H1 (cell line): Measurements from ENCODE around the gene GRID1. TPM values are rescaled to one million over a fixed set of nuclear protein-coding genes. Genes with fewer than 3 reads are reported as not detected.

Experiments
- CTCF ChIA-PET: fragments of 300-600 bp; sonication (Branson Sonifier 250); formaldehyde crosslinking; loops from one replicate; lab custom pipeline; 2021; ENCODE audit not compliant: partially characterized antibody; lab: Charles Lee
- POLR2A ChIA-PET: fragments of 300-600 bp; sonication (Branson Sonifier 250); formaldehyde crosslinking; loops from one replicate; lab custom pipeline; 2021; ENCODE audit warnings: inconsistent platforms; ENCODE audit not compliant: partially characterized antibody; lab: Charles Lee
- DNase-seq, 2 experiments: peaks; one replicate each; pipeline versions ENCODE4 v3.0.0 to v3.0.0-alpha.2; 2010 to 2022; ENCODE audit warnings: low spot score in 2 of 2, low read depth in 1 of 2, mixed read lengths in 1 of 2
- FAIRE-seq: peaks from 2 replicates; lab custom pipeline; 2011; peaks lifted over from hg19 to GRCh38; lab: Jason Lieb, UNC
- H2AFZ ChIP-seq: 2 replicates; pipeline ENCODE4 v1.8.1; 2012; ENCODE audit warnings: low read length, inconsistent platforms
- H2AK5ac ChIP-seq: 2 replicates; pipeline ENCODE4 v1.6.1; 2013; ENCODE audit warnings: low read depth, low read length
- H2BK120ac ChIP-seq: replicated peaks from 2 replicates; pipeline ENCODE3; 2013; ENCODE audit warnings: low read depth, low read length, inconsistent platforms
- H2BK12ac ChIP-seq: 2 replicates; pipeline ENCODE4 v1.6.1; 2013; ENCODE audit warnings: low read depth, low read length
- H2BK15ac ChIP-seq: 2 replicates; pipeline ENCODE4 v1.6.1; 2013; ENCODE audit warnings: low read length
- H2BK20ac ChIP-seq: 2 replicates; pipeline ENCODE4 v1.6.1; 2013; ENCODE audit warnings: low read length
- H2BK5ac ChIP-seq: 2 replicates; pipeline ENCODE4 v1.6.1; 2013; ENCODE audit warnings: low read depth, low read length
- H3K14ac ChIP-seq: 2 replicates; pipeline ENCODE4 v1.6.1; 2013; ENCODE audit warnings: inconsistent platforms; ENCODE audit not compliant: insufficient read length
- H3K18ac ChIP-seq: 2 replicates; pipeline ENCODE4 v1.6.1; 2013; ENCODE audit warnings: low read length; ENCODE audit errors: extremely low read depth
- H3K23ac ChIP-seq: 2 replicates; pipeline ENCODE4 v1.6.1; 2013; ENCODE audit warnings: inconsistent platforms; ENCODE audit not compliant: insufficient read length
- H3K23me2 ChIP-seq: 2 replicates; pipeline ENCODE4 v1.6.1; 2013; ENCODE audit warnings: low read depth, low read length
- H3K27ac ChIP-seq: 2 replicates; pipeline ENCODE4 v1.6.1; 2011; ENCODE audit warnings: low read depth, low read length, inconsistent platforms
- H3K27me3 ChIP-seq, 4 experiments: replicated peaks in 1 of 4; 1 replicate in 1 of 4; 2 replicates in 3 of 4; pipeline versions ENCODE4 v1.6.1 to v1.8.1; 2011 to 2013; ENCODE audit warnings: low read length in 3 of 4, mild to moderate bottlenecking in 3 of 4, inconsistent platforms in 2 of 4, mixed read lengths in 2 of 4, moderate library complexity in 1 of 4; ENCODE audit not compliant: control insufficient read depth in 3 of 4, insufficient read depth in 3 of 4; ENCODE audit errors: extremely low read depth in 1 of 4
- H3K36me3 ChIP-seq, 4 experiments: 2 replicates each; pipeline versions ENCODE4 v1.6.1 to v1.8.1; 2011 to 2013; ENCODE audit warnings: mild to moderate bottlenecking in 4 of 4, low read length in 3 of 4, moderate library complexity in 2 of 4, control low read depth in 1 of 4, inconsistent platforms in 1 of 4; ENCODE audit not compliant: insufficient read depth in 4 of 4, control insufficient read depth in 2 of 4
- H3K4ac ChIP-seq: replicated peaks from 2 replicates; pipeline ENCODE3; 2013; ENCODE audit warnings: low read length, low read depth, mixed read lengths, inconsistent platforms; ENCODE audit not compliant: insufficient read length
- H3K4me1 ChIP-seq, 4 experiments: replicated peaks in 1 of 4; 1 replicate in 1 of 4; 2 replicates in 3 of 4; pipeline versions ENCODE4 v1.6.1 to v1.8.1; 2011 to 2013; ENCODE audit warnings: low read length in 3 of 4, inconsistent platforms in 2 of 4, mixed read lengths in 1 of 4; ENCODE audit not compliant: insufficient read depth in 4 of 4, control insufficient read depth in 3 of 4
- H3K4me2 ChIP-seq, 2 experiments: 2 replicates each; pipeline versions ENCODE4 v1.6.1 to v1.8.1; 2011 to 2013; ENCODE audit warnings: low read depth in 2 of 2, low read length in 2 of 2, control low read depth in 1 of 2, inconsistent platforms in 1 of 2, mild to moderate bottlenecking in 1 of 2; ENCODE audit not compliant: insufficient read depth in 1 of 2
- H3K4me3 ChIP-seq, 4 experiments: fragments of 200-600, 300-600 bp in 1 of 4; sonication (generic), shearing (Covaris generic), sonication (Bioruptor Twin) in 1 of 4; 2 replicates each; pipeline versions ENCODE4 v1.5.1 to v1.8.1; 2011 to 2016; ENCODE audit warnings: low read length in 4 of 4, low read depth in 3 of 4, control low read depth in 2 of 4, inconsistent platforms in 2 of 4, mild to moderate bottlenecking in 2 of 4, mixed read lengths in 1 of 4, moderate library complexity in 1 of 4; ENCODE audit not compliant: insufficient read depth in 2 of 4; ENCODE audit errors: extremely low read depth in 1 of 4
- H3K56ac ChIP-seq: replicated peaks from 2 replicates; pipeline ENCODE3; 2013; ENCODE audit warnings: low read depth, mild to moderate bottlenecking, mixed read lengths, low read length, inconsistent platforms; ENCODE audit not compliant: insufficient read length
- H3K79me1 ChIP-seq: 2 replicates; pipeline ENCODE4 v1.6.1; 2013; ENCODE audit warnings: low read depth, low read length, control low read depth
- H3K79me2 ChIP-seq, 2 experiments: 2 replicates each; pipeline versions ENCODE4 v1.6.1 to v1.8.1; 2012 to 2013; ENCODE audit warnings: low read length in 2 of 2, mild to moderate bottlenecking in 2 of 2, inconsistent platforms in 1 of 2; ENCODE audit not compliant: insufficient read depth in 2 of 2, control insufficient read depth in 1 of 2
- H3K9ac ChIP-seq, 4 experiments: replicated peaks in 1 of 4; 1 replicate in 1 of 4; 2 replicates in 3 of 4; pipeline versions ENCODE4 v1.6.1 to v1.8.1; 2011 to 2013; ENCODE audit warnings: low read depth in 3 of 4, low read length in 3 of 4, control low read depth in 2 of 4, mild to moderate bottlenecking in 2 of 4, moderate library complexity in 2 of 4, inconsistent platforms in 1 of 4; ENCODE audit errors: extremely low read depth in 1 of 4
- H3K9me3 ChIP-seq, 2 experiments: 2 replicates each; pipeline versions ENCODE4 v1.6.1 to v1.8.1; 2012 to 2013; ENCODE audit warnings: mild to moderate bottlenecking in 2 of 2, moderate library complexity in 2 of 2, control low read depth in 1 of 2, inconsistent platforms in 1 of 2, low read depth in 1 of 2, low read length in 1 of 2, mixed read lengths in 1 of 2; ENCODE audit not compliant: insufficient read depth in 2 of 2
- H4K20me1 ChIP-seq, 2 experiments: replicated peaks in 1 of 2; 2 replicates each; pipeline versions ENCODE3 to v1.8.1; 2011 to 2013; ENCODE audit warnings: inconsistent platforms in 2 of 2, low read length in 2 of 2, mild to moderate bottlenecking in 1 of 2; ENCODE audit not compliant: insufficient read depth in 2 of 2, control insufficient read depth in 1 of 2
- H4K5ac ChIP-seq: 2 replicates; pipeline ENCODE4 v1.6.1; 2013; ENCODE audit warnings: low read length, low read depth, mixed read lengths, inconsistent platforms; ENCODE audit not compliant: insufficient read length
- H4K8ac ChIP-seq: 2 replicates; pipeline ENCODE4 v1.8.0; 2013; ENCODE audit warnings: mild to moderate bottlenecking, moderate library complexity, low read length, inconsistent platforms; ENCODE audit not compliant: insufficient read depth; ENCODE audit errors: extremely low read depth
- H4K91ac ChIP-seq: replicated peaks from 2 replicates; pipeline ENCODE3; 2013; ENCODE audit warnings: low read length, mixed read lengths, inconsistent platforms; ENCODE audit not compliant: insufficient read length
- WGBS, 2 experiments: shearing (Covaris generic) in 1 of 2; methylation state at CpG; one replicate each; pipeline versions ENCODE4 v1.1.6 to v1.1.7; 2013 to 2015; ENCODE audit warnings: low lambda C conversion rate in 2 of 2, mixed read lengths in 2 of 2, inconsistent platforms in 1 of 2, low coverage in 1 of 2, missing lambda C conversion rate in 1 of 2; ENCODE audit not compliant: insufficient replicate concordance in 2 of 2, insufficient coverage in 1 of 2, insufficient read length in 1 of 2; ENCODE audit errors: extremely low coverage in 1 of 2, missing lambda C conversion rate in 1 of 2; 5-methylcytosine and 5-hydroxymethylcytosine counted together
- polyA plus RNA-seq, 7 experiments: library from polyadenylated mRNA; depleted of rRNA in 3 of 7; stranded (reverse) in 5 of 7; unstranded in 2 of 7; fragments of >200 nt in 5 of 7; fragments of 200-250 nt in 2 of 7; gene quantifications; 1 replicate in 5 of 7; 2 replicates in 1 of 7; 4 replicates in 1 of 7; pipeline versions ENCODE4 v1.2.1 to v1.2.3, GENCODE V29; 2011 to 2013; ENCODE audit warnings: missing spikeins in 2 of 7, mixed read lengths in 2 of 7
- total RNA-seq: library from RNA; stranded (reverse); fragmentation: NEBNext Ultra II Directional; extraction: Animal tissue kit (Norgen Biotek cat#: 25700); gene quantifications from 2 replicates; pipeline ENCODE4 v1.2.1, GENCODE V29; 2021

GRID1 gene
- total and polyA plus RNA-seq, 2 of the 8 experiments (the other 6 are each of a cell fraction or from before 2014, with no cell fraction given) = 0.22 to 0.30 TPM

GRCh38 chr10:86258941-86259340, 107.7 kb downstream of the GRID1 start:
- H4K20me1 ChIP-seq = no peaks in the 10 kb centered on the region
- no peaks in the 10 kb centered on the region for H3K23me2 ChIP-seq
- H2BK12ac ChIP-seq = no peak overlapping the region
- ChIA-PET POLR2A (no interaction called here), CTCF (interaction anchor here (0.7 to 15.7 kb wide), 6 partner anchors 8 to 88 kb away, joined by 3 to 137 read pairs (median 6); no protein-coding TSS in a partner anchor)
- H3K79me2 ChIP-seq = no peaks in the 10 kb centered on the region
- H4K5ac ChIP-seq = no peak overlapping the region
- H4K91ac ChIP-seq = no peak overlapping the region
- H2BK5ac ChIP-seq = no peak overlapping the region
- no peak overlapping the region for H3K56ac ChIP-seq
- H3K4me1 ChIP-seq = peaks cover 0 to 12% (median 7%) of the 10 kb centered on the region in 4 experiments; a peak in 5 of 7 replicates
- H2BK20ac ChIP-seq = no peak overlapping the region
- 57% methylated on average over 3 of the region's 3 CpGs; no CpG with 5 or more reads in 1 of the 2 experiments for WGBS, 2 experiments
- FAIRE-seq (no peak), DNase-seq (peak in 1 of 2 experiments; percentile 24)
- H3K27ac ChIP-seq = no peak overlapping the region
- no peak overlapping the region for H3K4me2 ChIP-seq
- no peak overlapping the region for H2BK120ac ChIP-seq
- no peaks in the 10 kb centered on the region for H3K9me3 ChIP-seq
- no peak overlapping the region for H3K4me3 ChIP-seq
- H3K27me3 ChIP-seq = peaks cover 0 to 10% (median 4%) of the 10 kb centered on the region in 4 experiments; a peak in 5 of 7 replicates
- H2AFZ ChIP-seq = no peak overlapping the region
- no peaks in the 10 kb centered on the region for H3K36me3 ChIP-seq
- no peak overlapping the region for H3K23ac ChIP-seq
- H3K9ac ChIP-seq = no peak overlapping the region
- no peak overlapping the region for H2AK5ac ChIP-seq
- H3K4ac ChIP-seq = no peak overlapping the region
- H3K18ac ChIP-seq = no peak overlapping the region
- H3K79me1 ChIP-seq = no peaks in the 10 kb centered on the region
- no peak overlapping the region for H4K8ac ChIP-seq
- H2BK15ac ChIP-seq = no peak overlapping the region
- no peak overlapping the region for H3K14ac ChIP-seq
